ENCODE measurements around the gene FGF1. TPM values are rescaled to one million over a fixed set of nuclear protein-coding genes. Genes with fewer than 3 reads are reported as not detected.

Gene FGF1
- total and polyA plus RNA-seq, 2 of the 4 experiments (the other 2 are of a cell fraction): 7.6 to 7.7 TPM

DNA sequence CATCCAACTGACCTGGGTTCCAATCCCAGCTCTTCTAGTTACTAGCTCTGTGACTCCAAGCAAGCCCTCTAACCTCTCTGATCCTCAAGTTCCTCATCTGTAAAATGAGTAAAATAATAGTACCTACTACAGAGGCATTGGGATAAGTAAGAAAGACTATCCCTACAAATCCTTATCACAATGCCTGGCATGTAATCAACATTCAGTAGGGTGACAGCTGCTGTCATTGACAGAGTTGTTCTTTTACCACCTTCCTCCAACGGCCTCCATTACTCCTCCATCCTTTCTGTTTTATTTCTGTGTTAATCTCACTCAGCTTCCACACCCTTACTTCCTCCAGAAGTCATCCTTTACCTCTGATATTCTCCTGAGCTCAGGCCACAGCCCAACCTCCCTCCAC, 40.4 kb downstream of the FGF1 start:
- peak overlapping the region; percentile 93 for H2AK9ac ChIP-seq (replicated peaks; ENCODE audit: low read depth, low read length, poor library complexity)
- H3K4me1 ChIP-seq (ENCODE audit: control insufficient read depth, insufficient read depth, low read length): peaks cover 23% of the 10 kb centered on the region
- peak overlapping the region; percentile 31 for H3K9ac ChIP-seq (ENCODE audit: low read depth, low read length)
- H2AK5ac ChIP-seq (ENCODE audit: low read depth, low read length): peak overlapping the region; percentile 92
- peaks cover 7% of the 10 kb centered on the region for H3K9me1 ChIP-seq (ENCODE audit: insufficient read depth, low read length)
- H4K91ac ChIP-seq (ENCODE audit: insufficient read depth, low read depth, low read length): peak overlapping the region; percentile 99
- no peak overlapping the region for H3K4me3 ChIP-seq (ENCODE audit: insufficient read depth, low read depth, low read length)
- H3K14ac ChIP-seq (replicated peaks; ENCODE audit: low read depth, low read length): peak overlapping the region; percentile 98
- peak overlapping the region; percentile 69 for H3K18ac ChIP-seq (ENCODE audit: low read depth, low read length)
- peak overlapping the region; percentile 98 for H2BK20ac ChIP-seq (ENCODE audit: low read depth, low read length)
- peak overlapping the region; percentile 99 for H2BK120ac ChIP-seq (ENCODE audit: low read depth, low read length)
- peak overlapping the region; percentile 98 for H2BK5ac ChIP-seq (ENCODE audit: low read depth, low read length, poor library complexity, severe bottlenecking)
- in situ Hi-C loops (cut with MboI; ENCODE audit: low sequenced_read_pairs): no loop called here
- H3K23ac ChIP-seq (ENCODE audit: low read depth, low read length): peak overlapping the region; percentile 93
- H3K36me3 ChIP-seq (ENCODE audit: control insufficient read depth, insufficient read depth, low read length): no peaks in the 10 kb centered on the region
- H3K56ac ChIP-seq (ENCODE audit: extremely low read depth, insufficient read depth, low read length): peak overlapping the region; percentile 64
- peak overlapping the region; percentile 98 for H3K4ac ChIP-seq (ENCODE audit: low read depth, low read length)
- no peaks in the 10 kb centered on the region for H3K27me3 ChIP-seq (ENCODE audit: control insufficient read depth, insufficient read depth, low read length)
- ChIA-PET CTCF (interaction anchor here (1.0 to 3.3 kb wide), 3 partner anchors 10 to 54 kb away, joined by 3 to 31 read pairs (median 6); no protein-coding TSS in a partner anchor), POLR2A (ENCODE audit: unreplicated experiment) (interaction anchor here (0.7 kb wide), 1 partner anchor 91 kb away, joined by 9 read pairs; no protein-coding TSS in a partner anchor)
- TF ChIP-seq MAFK (IDR thresholded peaks at IDR 0.05; ENCODE audit: low read depth, low read length): no peak
- TF ChIP-seq, protein P1, sequence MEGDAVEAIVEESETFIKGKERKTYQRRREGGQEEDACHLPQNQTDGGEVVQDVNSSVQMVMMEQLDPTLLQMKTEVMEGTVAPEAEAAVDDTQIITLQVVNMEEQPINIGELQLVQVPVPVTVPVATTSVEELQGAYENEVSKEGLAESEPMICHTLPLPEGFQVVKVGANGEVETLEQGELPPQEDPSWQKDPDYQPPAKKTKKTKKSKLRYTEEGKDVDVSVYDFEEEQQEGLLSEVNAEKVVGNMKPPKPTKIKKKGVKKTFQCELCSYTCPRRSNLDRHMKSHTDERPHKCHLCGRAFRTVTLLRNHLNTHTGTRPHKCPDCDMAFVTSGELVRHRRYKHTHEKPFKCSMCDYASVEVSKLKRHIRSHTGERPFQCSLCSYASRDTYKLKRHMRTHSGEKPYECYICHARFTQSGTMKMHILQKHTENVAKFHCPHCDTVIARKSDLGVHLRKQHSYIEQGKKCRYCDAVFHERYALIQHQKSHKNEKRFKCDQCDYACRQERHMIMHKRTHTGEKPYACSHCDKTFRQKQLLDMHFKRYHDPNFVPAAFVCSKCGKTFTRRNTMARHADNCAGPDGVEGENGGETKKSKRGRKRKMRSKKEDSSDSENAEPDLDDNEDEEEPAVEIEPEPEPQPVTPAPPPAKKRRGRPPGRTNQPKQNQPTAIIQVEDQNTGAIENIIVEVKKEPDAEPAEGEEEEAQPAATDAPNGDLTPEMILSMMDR (conservative IDR thresholded peaks at IDR 0.05; ENCODE audit: low read depth, low read length): no peak
- TF ChIP-seq, protein P2, sequence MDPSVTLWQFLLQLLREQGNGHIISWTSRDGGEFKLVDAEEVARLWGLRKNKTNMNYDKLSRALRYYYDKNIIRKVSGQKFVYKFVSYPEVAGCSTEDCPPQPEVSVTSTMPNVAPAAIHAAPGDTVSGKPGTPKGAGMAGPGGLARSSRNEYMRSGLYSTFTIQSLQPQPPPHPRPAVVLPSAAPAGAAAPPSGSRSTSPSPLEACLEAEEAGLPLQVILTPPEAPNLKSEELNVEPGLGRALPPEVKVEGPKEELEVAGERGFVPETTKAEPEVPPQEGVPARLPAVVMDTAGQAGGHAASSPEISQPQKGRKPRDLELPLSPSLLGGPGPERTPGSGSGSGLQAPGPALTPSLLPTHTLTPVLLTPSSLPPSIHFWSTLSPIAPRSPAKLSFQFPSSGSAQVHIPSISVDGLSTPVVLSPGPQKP (IDR thresholded peaks at IDR 0.05; ENCODE audit: borderline replicate concordance, low read depth, low read length): no peak
- TF ChIP-seq, protein P3, sequence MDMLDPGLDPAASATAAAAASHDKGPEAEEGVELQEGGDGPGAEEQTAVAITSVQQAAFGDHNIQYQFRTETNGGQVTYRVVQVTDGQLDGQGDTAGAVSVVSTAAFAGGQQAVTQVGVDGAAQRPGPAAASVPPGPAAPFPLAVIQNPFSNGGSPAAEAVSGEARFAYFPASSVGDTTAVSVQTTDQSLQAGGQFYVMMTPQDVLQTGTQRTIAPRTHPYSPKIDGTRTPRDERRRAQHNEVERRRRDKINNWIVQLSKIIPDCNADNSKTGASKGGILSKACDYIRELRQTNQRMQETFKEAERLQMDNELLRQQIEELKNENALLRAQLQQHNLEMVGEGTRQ (IDR thresholded peaks at IDR 0.05; ENCODE audit: low read depth, low read length): no peak
- no peak for TF ChIP-seq POLR2A (IDR thresholded peaks at IDR 0.05; ENCODE audit: low read depth, low read length)
- no peak for TF ChIP-seq MXI1 (IDR thresholded peaks at IDR 0.05; ENCODE audit: borderline replicate concordance, low read depth, low read length)
- no peak for TF ChIP-seq RAD21 (IDR thresholded peaks at IDR 0.05; ENCODE audit: low read length)
- TF ChIP-seq CHD1 (IDR thresholded peaks at IDR 0.05; ENCODE audit: low read depth, low read length): 0 out of 2 replicates have a peak, but pooled peaks have one; percentile 50
- TF ChIP-seq NFE2L2 (IDR thresholded peaks at IDR 0.05; ENCODE audit: low read depth, low read length): no peak
- peak; percentile 6 for TF ChIP-seq RCOR1 (IDR thresholded peaks at IDR 0.05; ENCODE audit: insufficient replicate concordance, low read length)
- WGBS, 2 experiments (ENCODE audit: extremely low coverage in 2 of 2, insufficient read length in 1 of 2): no CpG with 5 or more reads among the region's 1 CpG
- H4K5ac ChIP-seq (ENCODE audit: low read depth, low read length): peak overlapping the region; percentile 51
- no peaks in the 10 kb centered on the region for H3K9me3 ChIP-seq (ENCODE audit: control insufficient read depth, insufficient read depth, low read length)
- H3K4me2 ChIP-seq (ENCODE audit: low read depth, low read length): peak overlapping the region; percentile 56
- H2AFZ ChIP-seq (replicated peaks; ENCODE audit: low read length, poor library complexity): peak overlapping the region; percentile 91
- H4K20me1 ChIP-seq (ENCODE audit: insufficient read depth, low read length): no peaks in the 10 kb centered on the region
- no peaks in the 10 kb centered on the region for H3K79me1 ChIP-seq (ENCODE audit: low read depth in 1 of 2, low read length in 2 of 2)
- H4K8ac ChIP-seq (ENCODE audit: low read depth in 2 of 2, low read length in 2 of 2): peak overlapping the region; percentile 77 to 97
- peak overlapping the region; percentile 91 for H2BK15ac ChIP-seq (ENCODE audit: low read depth, low read length)
- ATAC-seq (ENCODE audit: low read depth) (no peak), DNase-seq (no peak)
- BruUV-seq (replicated peaks): no TSS peak
- H3K27ac ChIP-seq (ENCODE audit: insufficient read depth, low read length): peak overlapping the region; percentile 79
- dilution Hi-C loops (cut with HindIII; ENCODE audit: low sequenced_read_pairs, unreplicated experiment): no loop called here
- intact Hi-C loops (cut with micrococcal nuclease): loop anchor here (2.0 kb wide), 1 partner anchor 25 kb away; no protein-coding TSS in a partner anchor
